Calu3 (cell line): ENCODE results near the gene DSP. TPM values are rescaled to one million over a fixed set of nuclear protein-coding genes. Genes with fewer than 3 reads are reported as not detected.
A peak's percentile ranks its signal among the peaks of the same experiment; 100 is the strongest.

ENCODE experiments used
- Bru-seq: library from RNA; stranded (reverse); fragments of 400-500 nt; gene quantifications from one replicate; lab custom pipeline; 2021; lab: Mats Ljungman, UMichigan
- BruChase-seq, 2 experiments: library from RNA; stranded (reverse); fragments of 400-500 nt; gene quantifications; one replicate each; lab custom pipeline; 2021; lab: Mats Ljungman, UMichigan
- BruUV-seq: library from RNA; stranded (reverse); fragments of 400-500 nt; replicated peaks from 2 replicates; lab custom pipeline; 2021; lab: Mats Ljungman, UMichigan
- CTCF ChIA-PET: fragments of 300-600 bp; sonication (Branson Sonifier 250); formaldehyde crosslinking; loops from one replicate; lab custom pipeline; 2022; ENCODE audit warnings: antibody characterized with exemption; lab: Charles Lee
- DNase-seq: peaks from one replicate; pipeline ENCODE4 v3.0.0; 2022
- H3K27ac Mint-ChIP-seq: one replicate; pipeline ENCODE4 v1.8.0; 2022; ENCODE audit warnings: mixed read lengths; ENCODE audit not compliant: unreplicated experiment
- H3K27me3 Mint-ChIP-seq: one replicate; pipeline ENCODE4 v1.8.0; 2022; ENCODE audit warnings: mixed read lengths; ENCODE audit not compliant: unreplicated experiment
- H3K36me3 Mint-ChIP-seq: one replicate; pipeline ENCODE4 v1.8.0; 2022; ENCODE audit warnings: mild to moderate bottlenecking, moderate library complexity, mixed read lengths; ENCODE audit not compliant: insufficient read depth, unreplicated experiment
- H3K4me1 Mint-ChIP-seq: one replicate; pipeline ENCODE4 v1.8.0; 2022; ENCODE audit warnings: mild to moderate bottlenecking, low read depth, mixed read lengths; ENCODE audit not compliant: unreplicated experiment
- H3K4me3 Mint-ChIP-seq: one replicate; pipeline ENCODE4 v1.8.0; 2022; ENCODE audit warnings: mild to moderate bottlenecking, low read depth, moderate library complexity, mixed read lengths; ENCODE audit not compliant: unreplicated experiment
- H3K9me3 Mint-ChIP-seq: one replicate; pipeline ENCODE4 v1.8.0; 2022; ENCODE audit warnings: low read depth, mixed read lengths; ENCODE audit not compliant: unreplicated experiment
- intact Hi-C: fragments of 100-400 bp; cut with micrococcal nuclease; formaldehyde crosslinking; loops from one replicate; pipeline ENCODE4 v1.10.0; 2022; ENCODE audit not compliant: unreplicated experiment
- long read RNA-seq: library from polyadenylated mRNA; stranded (forward); transcript quantifications from one replicate; pipeline ENCODE4 v2.0.0, GENCODE V29; 2022
- total RNA-seq: library from RNA; stranded (reverse); gene quantifications from 2 replicates; pipeline ENCODE4 v1.2.3, GENCODE V29; 2022
- TF ChIP-seq, protein P1 (sequence below): fragments of 200-600 bp; IDR thresholded peaks from one replicate; pipeline ENCODE4 v1.8.0; 2022; ENCODE audit warnings: antibody characterized with exemption; ENCODE audit not compliant: unreplicated experiment

The DSP gene, protein sequence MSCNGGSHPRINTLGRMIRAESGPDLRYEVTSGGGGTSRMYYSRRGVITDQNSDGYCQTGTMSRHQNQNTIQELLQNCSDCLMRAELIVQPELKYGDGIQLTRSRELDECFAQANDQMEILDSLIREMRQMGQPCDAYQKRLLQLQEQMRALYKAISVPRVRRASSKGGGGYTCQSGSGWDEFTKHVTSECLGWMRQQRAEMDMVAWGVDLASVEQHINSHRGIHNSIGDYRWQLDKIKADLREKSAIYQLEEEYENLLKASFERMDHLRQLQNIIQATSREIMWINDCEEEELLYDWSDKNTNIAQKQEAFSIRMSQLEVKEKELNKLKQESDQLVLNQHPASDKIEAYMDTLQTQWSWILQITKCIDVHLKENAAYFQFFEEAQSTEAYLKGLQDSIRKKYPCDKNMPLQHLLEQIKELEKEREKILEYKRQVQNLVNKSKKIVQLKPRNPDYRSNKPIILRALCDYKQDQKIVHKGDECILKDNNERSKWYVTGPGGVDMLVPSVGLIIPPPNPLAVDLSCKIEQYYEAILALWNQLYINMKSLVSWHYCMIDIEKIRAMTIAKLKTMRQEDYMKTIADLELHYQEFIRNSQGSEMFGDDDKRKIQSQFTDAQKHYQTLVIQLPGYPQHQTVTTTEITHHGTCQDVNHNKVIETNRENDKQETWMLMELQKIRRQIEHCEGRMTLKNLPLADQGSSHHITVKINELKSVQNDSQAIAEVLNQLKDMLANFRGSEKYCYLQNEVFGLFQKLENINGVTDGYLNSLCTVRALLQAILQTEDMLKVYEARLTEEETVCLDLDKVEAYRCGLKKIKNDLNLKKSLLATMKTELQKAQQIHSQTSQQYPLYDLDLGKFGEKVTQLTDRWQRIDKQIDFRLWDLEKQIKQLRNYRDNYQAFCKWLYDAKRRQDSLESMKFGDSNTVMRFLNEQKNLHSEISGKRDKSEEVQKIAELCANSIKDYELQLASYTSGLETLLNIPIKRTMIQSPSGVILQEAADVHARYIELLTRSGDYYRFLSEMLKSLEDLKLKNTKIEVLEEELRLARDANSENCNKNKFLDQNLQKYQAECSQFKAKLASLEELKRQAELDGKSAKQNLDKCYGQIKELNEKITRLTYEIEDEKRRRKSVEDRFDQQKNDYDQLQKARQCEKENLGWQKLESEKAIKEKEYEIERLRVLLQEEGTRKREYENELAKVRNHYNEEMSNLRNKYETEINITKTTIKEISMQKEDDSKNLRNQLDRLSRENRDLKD (N-terminal part only)
- 46.4 and 57.7 TPM in 2 replicates for total RNA-seq
- Bru-seq, nascent RNA = percentile 80 among the genes with signal in this experiment
- BruChase-seq, experiment 1, labeled RNA remaining after a 6-hour chase = percentile 97 among the genes with signal in this experiment
- BruChase-seq, experiment 2, labeled RNA remaining after a 2-hour chase = percentile 90 among the genes with signal in this experiment
- long read RNA-seq, full-length matches to known transcripts = 8 of 18 reads
- long read RNA-seq, partial matches to known transcripts = 9 of 18 reads
- long read RNA-seq, other reads (novel, unspliced or antisense) = 1 of 18 reads

DNA sequence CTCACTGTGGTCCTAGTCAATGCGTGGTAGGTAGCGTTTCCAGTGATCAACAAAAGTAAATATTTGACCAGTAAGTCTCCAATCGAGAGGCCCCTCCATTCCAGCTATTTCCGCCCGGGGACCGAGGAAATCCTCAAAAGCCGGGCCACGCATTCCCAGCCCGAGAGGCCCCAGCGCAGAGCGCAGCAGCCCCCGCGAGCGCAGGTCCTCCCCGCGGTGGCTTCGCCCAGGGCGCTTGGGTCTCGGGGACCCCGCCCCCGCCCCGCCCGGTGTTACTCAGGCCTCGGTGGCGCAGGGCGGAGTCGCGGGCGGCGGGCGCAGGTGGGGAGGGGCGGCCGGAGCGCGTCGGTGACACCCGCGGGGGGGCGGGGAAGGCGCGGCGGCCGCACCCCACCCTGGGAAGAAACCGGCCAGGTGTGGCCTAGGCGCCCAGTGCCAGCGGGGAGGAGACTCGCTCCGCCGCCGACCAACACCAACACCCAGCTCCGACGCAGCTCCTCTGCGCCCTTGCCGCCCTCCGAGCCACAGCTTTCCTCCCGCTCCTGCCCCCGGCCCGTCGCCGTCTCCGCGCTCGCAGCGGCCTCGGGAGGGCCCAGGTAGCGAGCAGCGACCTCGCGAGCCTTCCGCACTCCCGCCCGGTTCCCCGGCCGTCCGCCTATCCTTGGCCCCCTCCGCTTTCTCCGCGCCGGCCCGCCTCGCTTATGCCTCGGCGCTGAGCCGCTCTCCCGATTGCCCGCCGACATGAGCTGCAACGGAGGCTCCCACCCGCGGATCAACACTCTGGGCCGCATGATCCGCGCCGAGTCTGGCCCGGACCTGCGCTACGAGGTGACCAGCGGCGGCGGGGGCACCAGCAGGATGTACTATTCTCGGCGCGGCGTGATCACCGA lies at the start of gene DSP:
Gene DSP, plus strand, starts transcription at position 497 of the 890 bp plus-strand sequence. Its CDS starts 245 bp downstream, at position 742.
- DNase-seq = peak; percentile 83
- no peaks in the 10 kb centered on the region for H3K9me3 Mint-ChIP-seq
- CTCF ChIA-PET = no interaction called here
- no peaks in the 10 kb centered on the region for H3K27me3 Mint-ChIP-seq
- H3K27ac Mint-ChIP-seq = no peak within 1 kb of the TSS
- peaks cover 26% of the 10 kb centered on the region for H3K4me1 Mint-ChIP-seq
- TSS peak; percentile 55 for BruUV-seq
- TF ChIP-seq, protein P1, sequence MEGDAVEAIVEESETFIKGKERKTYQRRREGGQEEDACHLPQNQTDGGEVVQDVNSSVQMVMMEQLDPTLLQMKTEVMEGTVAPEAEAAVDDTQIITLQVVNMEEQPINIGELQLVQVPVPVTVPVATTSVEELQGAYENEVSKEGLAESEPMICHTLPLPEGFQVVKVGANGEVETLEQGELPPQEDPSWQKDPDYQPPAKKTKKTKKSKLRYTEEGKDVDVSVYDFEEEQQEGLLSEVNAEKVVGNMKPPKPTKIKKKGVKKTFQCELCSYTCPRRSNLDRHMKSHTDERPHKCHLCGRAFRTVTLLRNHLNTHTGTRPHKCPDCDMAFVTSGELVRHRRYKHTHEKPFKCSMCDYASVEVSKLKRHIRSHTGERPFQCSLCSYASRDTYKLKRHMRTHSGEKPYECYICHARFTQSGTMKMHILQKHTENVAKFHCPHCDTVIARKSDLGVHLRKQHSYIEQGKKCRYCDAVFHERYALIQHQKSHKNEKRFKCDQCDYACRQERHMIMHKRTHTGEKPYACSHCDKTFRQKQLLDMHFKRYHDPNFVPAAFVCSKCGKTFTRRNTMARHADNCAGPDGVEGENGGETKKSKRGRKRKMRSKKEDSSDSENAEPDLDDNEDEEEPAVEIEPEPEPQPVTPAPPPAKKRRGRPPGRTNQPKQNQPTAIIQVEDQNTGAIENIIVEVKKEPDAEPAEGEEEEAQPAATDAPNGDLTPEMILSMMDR = no peak
- intact Hi-C loops = loop anchor here (5.0 kb wide), 3 partner anchors 34 to 114 kb away; no protein-coding TSS in a partner anchor
- peaks cover 35% of the 10 kb centered on the region for H3K36me3 Mint-ChIP-seq
- H3K4me3 Mint-ChIP-seq = peak within 1 kb of the TSS; percentile 91

DNA sequence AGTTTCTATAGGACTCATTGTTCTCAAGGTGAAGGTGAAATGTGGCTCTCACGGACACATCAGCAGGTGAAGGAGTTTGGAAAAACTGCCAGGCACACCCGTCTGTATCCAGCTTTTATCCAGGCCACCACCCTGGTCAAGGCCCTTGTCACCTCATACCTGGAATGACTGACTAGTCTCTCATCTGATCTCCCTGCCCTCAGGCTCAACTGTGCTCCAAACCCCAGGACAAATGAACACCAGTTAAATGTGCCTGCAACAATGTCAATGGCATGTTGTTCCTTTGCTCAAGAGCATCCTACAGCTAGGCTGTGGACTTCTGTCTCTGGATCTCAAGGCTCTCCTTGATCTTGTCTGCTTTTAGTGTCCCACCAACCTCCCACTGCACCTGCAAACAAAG lies 47.6 kb upstream of the DSP start:
- BruUV-seq = no TSS peak
- Mint-ChIP-seq H3K9me3 (peaks cover 3% of the 10 kb centered on the region), H3K27ac (no peak overlapping the region), H3K36me3 (no peaks in the 10 kb centered on the region), H3K4me1 (no peaks in the 10 kb centered on the region), H3K27me3 (peaks cover 28% of the 10 kb centered on the region), H3K4me3 (no peak overlapping the region)
- DNase-seq = no peak
- CTCF ChIA-PET = no interaction called here
- TF ChIP-seq, protein P1 = no peak
- intact Hi-C loops = no loop called here

DNA sequence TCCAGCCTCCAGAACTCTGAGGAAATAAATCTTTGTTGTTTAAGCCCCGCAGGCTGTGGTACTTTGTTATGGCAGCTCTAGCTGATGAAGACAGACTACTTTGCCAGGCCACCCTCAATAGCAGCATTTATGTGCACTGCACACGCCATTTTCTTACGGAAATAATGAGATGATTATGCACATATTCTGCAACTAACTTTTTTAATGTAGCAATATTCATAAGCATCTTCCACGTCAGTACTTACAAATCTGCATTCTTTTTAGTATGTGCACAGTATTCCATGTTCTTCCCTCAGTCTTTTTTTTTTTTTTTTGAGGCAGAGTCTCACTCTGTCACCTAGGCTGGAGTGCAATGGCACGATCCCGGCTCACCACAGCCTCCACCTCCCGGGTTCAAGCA lies 46.8 kb upstream of the DSP start:
- Mint-ChIP-seq H3K27me3 (peaks cover 20% of the 10 kb centered on the region), H3K4me1 (no peaks in the 10 kb centered on the region), H3K4me3 (no peak overlapping the region), H3K36me3 (no peaks in the 10 kb centered on the region), H3K27ac (no peak overlapping the region), H3K9me3 (peaks cover 3% of the 10 kb centered on the region)
- BruUV-seq = no TSS peak
- TF ChIP-seq, protein P1 = no peak
- CTCF ChIA-PET = no interaction called here
- no peak for DNase-seq
- intact Hi-C loops = no loop called here
